SK-N-SH (cell line): ENCODE measurements around the gene HTR6. TPM values are rescaled to one million over a fixed set of nuclear protein-coding genes. Genes with fewer than 3 reads are reported as not detected.

Experiments used
- CTCF ChIA-PET: fragments of 300-600, 350-600 bp; formaldehyde crosslinking; extraction: SDS; loops from one replicate; lab custom pipeline; 2021; lab: Yijun Ruan, JAX
- POLR2A ChIA-PET: fragments of 350-600 bp; sonication (Branson Sonifier 250); formaldehyde crosslinking; extraction: SDS; loops from one replicate; lab custom pipeline; 2020; ENCODE audit warnings: antibody characterized with exemption, inconsistent platforms; lab: Yijun Ruan, JAX
- DNase-seq: peaks from one replicate; pipeline ENCODE4 v3.0.0; 2012
- H2AFZ ChIP-seq: fragments of 200-600 bp; sonication (generic); 2 replicates; pipeline ENCODE4 v1.8.1; 2016; ENCODE audit warnings: antibody characterized with exemption, mild to moderate bottlenecking, low read depth
- H3F3A ChIP-seq: fragments of 200-600 bp; sonication (generic); replicated peaks from 2 replicates; pipeline ENCODE3; 2016; ENCODE audit warnings: antibody characterized with exemption, mild to moderate bottlenecking; ENCODE audit not compliant: insufficient read depth
- H3K27ac ChIP-seq, 2 experiments: fragments of 200-500 bp in 1 of 2; fragments of 200-600 bp in 1 of 2; sonication (Bioruptor generic) in 1 of 2; sonication (generic), shearing (Covaris generic) in 1 of 2; 2 replicates each; pipeline versions ENCODE4 v1.5.1 to v1.6.1; 2014 to 2016; ENCODE audit warnings: low read depth in 2 of 2, inconsistent platforms in 1 of 2, low read length in 1 of 2, mild to moderate bottlenecking in 1 of 2, mixed read lengths in 1 of 2
- H3K27me3 ChIP-seq: fragments of 200-600 bp; sonication (generic), shearing (Covaris generic); 2 replicates; pipeline ENCODE4 v1.6.1; 2016; ENCODE audit warnings: mixed run types; ENCODE audit not compliant: insufficient read depth
- H3K36me3 ChIP-seq, 2 experiments: fragments of 200-500 bp in 1 of 2; fragments of 200-600 bp in 1 of 2; sonication (Bioruptor generic) in 1 of 2; sonication (generic) in 1 of 2; replicated peaks in 1 of 2; 2 replicates each; pipeline versions ENCODE3 to v1.5.1; 2014 to 2016; ENCODE audit warnings: low read length in 1 of 2, mild to moderate bottlenecking in 1 of 2; ENCODE audit not compliant: insufficient read depth in 2 of 2, control insufficient read depth in 1 of 2
- H3K4me1 ChIP-seq, 2 experiments: fragments of 200-500 bp in 1 of 2; fragments of 200-600 bp in 1 of 2; sonication (Bioruptor generic) in 1 of 2; sonication (generic), shearing (Covaris generic) in 1 of 2; 2 replicates each; pipeline versions ENCODE4 v1.5.1 to v1.6.1; 2014 to 2016; ENCODE audit warnings: low read depth in 1 of 2, low read length in 1 of 2, mixed run types in 1 of 2; ENCODE audit not compliant: insufficient read depth in 2 of 2, control insufficient read depth in 1 of 2
- H3K4me2 ChIP-seq: fragments of 200-600 bp; sonication (generic), shearing (Covaris generic); 2 replicates; pipeline ENCODE4 v1.6.1; 2017; ENCODE audit warnings: mixed run types
- H3K4me3 ChIP-seq, 2 experiments: fragments of 200-500 bp in 1 of 2; fragments of 200-600 bp in 1 of 2; sonication (Bioruptor generic) in 1 of 2; sonication (generic), shearing (Covaris generic) in 1 of 2; 2 replicates each; pipeline versions ENCODE4 v1.5.1 to v1.8.1; 2014 to 2016; ENCODE audit warnings: low read depth in 2 of 2, inconsistent platforms in 1 of 2, low read length in 1 of 2, mild to moderate bottlenecking in 1 of 2, mixed read lengths in 1 of 2, moderate library complexity in 1 of 2
- H3K79me2 ChIP-seq: fragments of 200-600 bp; sonication (generic); 2 replicates; pipeline ENCODE4 v1.8.1; 2017; ENCODE audit warnings: mild to moderate bottlenecking; ENCODE audit not compliant: insufficient read depth
- H3K9ac ChIP-seq: fragments of 200-600 bp; sonication (generic); 2 replicates; pipeline ENCODE4 v1.6.1; 2017; ENCODE audit warnings: mixed run types
- H3K9me2 ChIP-seq: fragments of 200-600 bp; sonication (generic); 2 replicates; pipeline ENCODE4 v1.6.1; 2017; ENCODE audit warnings: mixed run types
- H3K9me3 ChIP-seq: fragments of 200-600 bp; sonication (generic); 2 replicates; pipeline ENCODE4 v1.6.1; 2017; ENCODE audit warnings: mixed run types, mild to moderate bottlenecking, moderate library complexity
- H4K20me1 ChIP-seq: fragments of 200-600 bp; sonication (generic); 2 replicates; pipeline ENCODE4 v1.6.1; 2017; ENCODE audit warnings: mild to moderate bottlenecking, mixed run types; ENCODE audit not compliant: insufficient read depth
- ELF1 ChIP-seq: IDR thresholded peaks from 2 replicates; pipeline ENCODE4 v1.4.0; 2012
- FOSL2 ChIP-seq: IDR thresholded peaks from 2 replicates; pipeline ENCODE4 v1.4.0; 2012; ENCODE audit warnings: low read depth, mild to moderate bottlenecking, moderate library complexity, borderline replicate concordance
- FOXJ3 ChIP-seq: sonication (generic); formaldehyde crosslinking; IDR thresholded peaks from 2 replicates; pipeline ENCODE4 v1.5.1; 2020; ENCODE audit warnings: mild to moderate bottlenecking, missing genetic modification reagents
- FOXM1 ChIP-seq: IDR thresholded peaks from 2 replicates; pipeline ENCODE4 v1.4.0; 2012; ENCODE audit warnings: low read depth, mild to moderate bottlenecking
- GABPA ChIP-seq: IDR thresholded peaks from 2 replicates; pipeline ENCODE4 v1.4.0; 2012; ENCODE audit warnings: low read depth, mild to moderate bottlenecking
- GATA2 ChIP-seq: sonication (generic); formaldehyde crosslinking; IDR thresholded peaks from 2 replicates; pipeline ENCODE4 v1.5.0; 2020; ENCODE audit warnings: mild to moderate bottlenecking, missing genetic modification reagents
- MXI1 ChIP-seq: IDR thresholded peaks from 2 replicates; pipeline ENCODE4 v1.6.1; 2012; ENCODE audit warnings: mild to moderate bottlenecking, low read depth, low read length, improper control_type of control experiment
- NFIC ChIP-seq: IDR thresholded peaks from 2 replicates; pipeline ENCODE4 v1.4.0; 2012; ENCODE audit warnings: borderline replicate concordance
- RAD21 ChIP-seq: IDR thresholded peaks from 2 replicates; pipeline ENCODE4 v1.6.1; 2012; ENCODE audit warnings: mild to moderate bottlenecking, low read length
- RCOR1 ChIP-seq: fragments of 150-350 bp; IDR thresholded peaks from 2 replicates; pipeline ENCODE4 v1.6.1; 2017; ENCODE audit warnings: antibody characterized with exemption, low read length
- REST ChIP-seq: IDR thresholded peaks from 2 replicates; pipeline ENCODE4 v1.6.1; 2012; ENCODE audit warnings: mild to moderate bottlenecking, low read depth, low read length, moderate library complexity
- RXRA ChIP-seq: IDR thresholded peaks from 2 replicates; pipeline ENCODE4 v1.4.0; 2012; ENCODE audit warnings: low read depth, mild to moderate bottlenecking, borderline replicate concordance
- SIN3A ChIP-seq: IDR thresholded peaks from 2 replicates; pipeline ENCODE4 v1.6.1; 2012; ENCODE audit warnings: low read depth, mild to moderate bottlenecking, low read length, moderate library complexity, borderline replicate concordance
- SMC3 ChIP-seq: IDR thresholded peaks from 2 replicates; pipeline ENCODE4 v1.6.1; 2012; ENCODE audit warnings: low read depth, low read length, improper control_type of control experiment
- TCF12 ChIP-seq: IDR thresholded peaks from 2 replicates; pipeline ENCODE4 v1.4.0; 2012
- TEAD4 ChIP-seq: IDR thresholded peaks from 2 replicates; pipeline ENCODE4 v1.4.0; 2012; ENCODE audit warnings: mild to moderate bottlenecking, borderline replicate concordance; ENCODE audit not compliant: insufficient read depth
- USF1 ChIP-seq: IDR thresholded peaks from 2 replicates; pipeline ENCODE4 v1.4.0; 2012; ENCODE audit warnings: low read depth, borderline replicate concordance
- WGBS: methylation state at CpG from one replicate; pipeline ENCODE4 v1.1.6; 2017; ENCODE audit warnings: low lambda C conversion rate; 5-methylcytosine and 5-hydroxymethylcytosine counted together
- polyA plus RNA-seq, 3 experiments: library from polyadenylated mRNA; depleted of rRNA; stranded (reverse); fragments of >200 nt; gene quantifications; 2 replicates each; pipeline ENCODE4 v1.2.3, GENCODE V29; 2012
- TF ChIP-seq, protein P1 (sequence below): IDR thresholded peaks from 2 replicates; pipeline ENCODE4; 2012
- TF ChIP-seq, protein P2 (sequence below): IDR thresholded peaks from 2 replicates; pipeline ENCODE4 v1.4.0; 2012; ENCODE audit warnings: low read depth, borderline replicate concordance
- TF ChIP-seq, protein P3 (sequence below): IDR thresholded peaks from 2 replicates; pipeline ENCODE4 v1.4.0; 2012; ENCODE audit warnings: low read depth
- TF ChIP-seq, protein P4 (sequence below): fragments of 200-600 bp; sonication (generic); IDR thresholded peaks from 2 replicates; pipeline ENCODE4 v1.6.1; 2017; ENCODE audit warnings: antibody characterized with exemption, mild to moderate bottlenecking, moderate library complexity

Gene HTR6
- polyA plus RNA-seq, 1 of the 3 experiments (the other 2 are of a cell fraction) = 0.05 TPM

- TF ChIP-seq RXRA (no peak), FOXM1 (no peak), GABPA (no peak), NFIC (no peak), SIN3A (no peak), RCOR1 (0 out of 2 replicates have a peak, but pooled peaks have one; percentile 30), ELF1 (no peak), MXI1 (0 out of 2 replicates have a peak, but pooled peaks have one; percentile 12), RAD21 (peak; percentile 73), TCF12 (no peak), FOXJ3 (CRISPR knock-in tag) (no peak), FOSL2 (no peak), USF1 (no peak), REST (no peak), SMC3 (peak; percentile 90), GATA2 (no peak), TEAD4 (no peak)
- TF ChIP-seq, protein P1, sequence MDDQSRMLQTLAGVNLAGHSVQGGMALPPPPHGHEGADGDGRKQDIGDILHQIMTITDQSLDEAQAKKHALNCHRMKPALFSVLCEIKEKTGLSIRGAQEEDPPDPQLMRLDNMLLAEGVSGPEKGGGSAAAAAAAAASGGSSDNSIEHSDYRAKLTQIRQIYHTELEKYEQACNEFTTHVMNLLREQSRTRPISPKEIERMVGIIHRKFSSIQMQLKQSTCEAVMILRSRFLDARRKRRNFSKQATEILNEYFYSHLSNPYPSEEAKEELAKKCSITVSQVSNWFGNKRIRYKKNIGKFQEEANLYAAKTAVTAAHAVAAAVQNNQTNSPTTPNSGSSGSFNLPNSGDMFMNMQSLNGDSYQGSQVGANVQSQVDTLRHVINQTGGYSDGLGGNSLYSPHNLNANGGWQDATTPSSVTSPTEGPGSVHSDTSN = no peak
- TF ChIP-seq, protein P2, sequence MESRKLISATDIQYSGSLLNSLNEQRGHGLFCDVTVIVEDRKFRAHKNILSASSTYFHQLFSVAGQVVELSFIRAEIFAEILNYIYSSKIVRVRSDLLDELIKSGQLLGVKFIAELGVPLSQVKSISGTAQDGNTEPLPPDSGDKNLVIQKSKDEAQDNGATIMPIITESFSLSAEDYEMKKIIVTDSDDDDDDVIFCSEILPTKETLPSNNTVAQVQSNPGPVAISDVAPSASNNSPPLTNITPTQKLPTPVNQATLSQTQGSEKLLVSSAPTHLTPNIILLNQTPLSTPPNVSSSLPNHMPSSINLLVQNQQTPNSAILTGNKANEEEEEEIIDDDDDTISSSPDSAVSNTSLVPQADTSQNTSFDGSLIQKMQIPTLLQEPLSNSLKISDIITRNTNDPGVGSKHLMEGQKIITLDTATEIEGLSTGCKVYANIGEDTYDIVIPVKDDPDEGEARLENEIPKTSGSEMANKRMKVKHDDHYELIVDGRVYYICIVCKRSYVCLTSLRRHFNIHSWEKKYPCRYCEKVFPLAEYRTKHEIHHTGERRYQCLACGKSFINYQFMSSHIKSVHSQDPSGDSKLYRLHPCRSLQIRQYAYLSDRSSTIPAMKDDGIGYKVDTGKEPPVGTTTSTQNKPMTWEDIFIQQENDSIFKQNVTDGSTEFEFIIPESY = no peak
- TF ChIP-seq, protein P3, sequence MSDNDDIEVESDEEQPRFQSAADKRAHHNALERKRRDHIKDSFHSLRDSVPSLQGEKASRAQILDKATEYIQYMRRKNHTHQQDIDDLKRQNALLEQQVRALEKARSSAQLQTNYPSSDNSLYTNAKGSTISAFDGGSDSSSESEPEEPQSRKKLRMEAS = no peak
- TF ChIP-seq, protein P4, sequence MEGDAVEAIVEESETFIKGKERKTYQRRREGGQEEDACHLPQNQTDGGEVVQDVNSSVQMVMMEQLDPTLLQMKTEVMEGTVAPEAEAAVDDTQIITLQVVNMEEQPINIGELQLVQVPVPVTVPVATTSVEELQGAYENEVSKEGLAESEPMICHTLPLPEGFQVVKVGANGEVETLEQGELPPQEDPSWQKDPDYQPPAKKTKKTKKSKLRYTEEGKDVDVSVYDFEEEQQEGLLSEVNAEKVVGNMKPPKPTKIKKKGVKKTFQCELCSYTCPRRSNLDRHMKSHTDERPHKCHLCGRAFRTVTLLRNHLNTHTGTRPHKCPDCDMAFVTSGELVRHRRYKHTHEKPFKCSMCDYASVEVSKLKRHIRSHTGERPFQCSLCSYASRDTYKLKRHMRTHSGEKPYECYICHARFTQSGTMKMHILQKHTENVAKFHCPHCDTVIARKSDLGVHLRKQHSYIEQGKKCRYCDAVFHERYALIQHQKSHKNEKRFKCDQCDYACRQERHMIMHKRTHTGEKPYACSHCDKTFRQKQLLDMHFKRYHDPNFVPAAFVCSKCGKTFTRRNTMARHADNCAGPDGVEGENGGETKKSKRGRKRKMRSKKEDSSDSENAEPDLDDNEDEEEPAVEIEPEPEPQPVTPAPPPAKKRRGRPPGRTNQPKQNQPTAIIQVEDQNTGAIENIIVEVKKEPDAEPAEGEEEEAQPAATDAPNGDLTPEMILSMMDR = peak; percentile 89
- TF ChIP-seq, all 33 proteins: peak for 5
- no peaks in the 10 kb centered on the region for H3K79me2 ChIP-seq
- no peaks in the 10 kb centered on the region for H3K9me3 ChIP-seq
- no peak overlapping the region for H2AFZ ChIP-seq
- H3K9ac ChIP-seq = no peak overlapping the region
- no peaks in the 10 kb centered on the region for H3F3A ChIP-seq
- H3K27ac ChIP-seq = no peak overlapping the region
- H3K4me2 ChIP-seq = no peak overlapping the region
- DNase-seq = peak; percentile 84
- CTCF ChIA-PET = interaction anchor here (0.6 to 17.6 kb wide), 32 partner anchors 9 to 528 kb away, joined by 3 to 553 read pairs (median 3); partner anchors contain the start of genes HTR6, OTUD3 and RNF186
- peaks cover 0 to 6% of the 10 kb centered on the region in 2 experiments; a peak in 1 of 4 replicates for H3K4me1 ChIP-seq
- H4K20me1 ChIP-seq = no peaks in the 10 kb centered on the region
- WGBS = 2% methylated on average over 7 of the region's 19 CpGs
- H3K36me3 ChIP-seq = no peaks in the 10 kb centered on the region
- POLR2A ChIA-PET = interaction anchor here (1.3 kb wide), 1 partner anchor 42 kb away, joined by 7 read pairs; no protein-coding TSS in a partner anchor
- H3K27me3 ChIP-seq = no peaks in the 10 kb centered on the region
- H3K4me3 ChIP-seq = peak overlapping the region in 1 of 2 experiments; percentile 24; a peak in 1 of 4 replicates
- H3K9me2 ChIP-seq = no peaks in the 10 kb centered on the region
These were observed 39.8 kb downstream of the HTR6 start for GRCh38 chr1:19704247-19705113.
